A673 (cell line): ENCODE measurements around the gene ZBTB34. TPM values are rescaled to one million over a fixed set of nuclear protein-coding genes. Genes with fewer than 3 reads are reported as not detected.

Source experiments
- BruUV-seq: library from RNA; stranded (reverse); fragments of 400-500 nt; replicated peaks from 2 replicates; lab custom pipeline; 2021; lab: Mats Ljungman, UMichigan
- CTCF ChIA-PET: fragments of 300-600 bp; sonication (Branson Sonifier 250); formaldehyde crosslinking; loops from one replicate; lab custom pipeline; 2022; ENCODE audit warnings: antibody characterized with exemption; lab: Charles Lee
- POLR2A ChIA-PET: fragments of 300-600 bp; sonication (Branson Sonifier 250); formaldehyde crosslinking; loops from one replicate; lab custom pipeline; 2022; ENCODE audit warnings: antibody characterized with exemption; ENCODE audit not compliant: low non-redundant PET; lab: Charles Lee
- DNase-seq: peaks from one replicate; pipeline ENCODE4 v3.0.0-alpha.2; 2015; ENCODE audit warnings: low spot score
- H3K27ac ChIP-seq: fragments of 200-600 bp; sonication (generic); 2 replicates; pipeline ENCODE4 v1.5.1; 2016; ENCODE audit warnings: mixed run types, low read depth, mild to moderate bottlenecking, mixed read lengths, antibody characterized with exemption, low read length; ENCODE audit not compliant: poor library complexity, severe bottlenecking
- H3K27me3 ChIP-seq: fragments of 200-600 bp; sonication (generic); replicated peaks from 2 replicates; pipeline ENCODE4 v1.6.1; 2017; ENCODE audit warnings: mixed run types, low read depth, mild to moderate bottlenecking, mixed read lengths, antibody characterized with exemption, low read length; ENCODE audit not compliant: insufficient read depth, poor library complexity
- H3K36me3 ChIP-seq: fragments of 200-600 bp; sonication (generic); 2 replicates; pipeline ENCODE4 v1.6.1; 2016; ENCODE audit warnings: mixed run types, mild to moderate bottlenecking, mixed read lengths, antibody characterized with exemption, low read length; ENCODE audit not compliant: insufficient read depth, poor library complexity, severe bottlenecking
- H3K4me1 ChIP-seq: fragments of 200-600 bp; sonication (generic); 2 replicates; pipeline ENCODE4 v1.6.1; 2017; ENCODE audit warnings: mixed run types, mild to moderate bottlenecking, mixed read lengths, antibody characterized with exemption, low read length; ENCODE audit not compliant: insufficient read depth, poor library complexity, severe bottlenecking
- H3K4me3 ChIP-seq: fragments of 200-600 bp; sonication (generic); 2 replicates; pipeline ENCODE4 v1.5.1; 2016; ENCODE audit warnings: low read depth, mixed run types, mild to moderate bottlenecking, mixed read lengths, low read length; ENCODE audit not compliant: poor library complexity, severe bottlenecking
- H3K9me3 ChIP-seq: fragments of 200-600 bp; sonication (generic); 2 replicates; pipeline ENCODE4 v1.6.1; 2016; ENCODE audit warnings: mixed run types, low read depth, mild to moderate bottlenecking, mixed read lengths, antibody characterized with exemption, low read length; ENCODE audit not compliant: poor library complexity, severe bottlenecking
- EZH2 ChIP-seq: fragments of 200-600 bp; sonication (generic); IDR thresholded peaks from 2 replicates; pipeline ENCODE4 v1.6.1; 2017; ENCODE audit warnings: borderline replicate concordance, low read depth, mild to moderate bottlenecking, mixed read lengths, antibody characterized with exemption, low read length; ENCODE audit not compliant: poor library complexity, severe bottlenecking
- intact Hi-C: fragments of 100-400 bp; cut with micrococcal nuclease; formaldehyde crosslinking; loops from one replicate; pipeline ENCODE4 v1.10.0; 2022; ENCODE audit not compliant: unreplicated experiment
- total RNA-seq: library from RNA; stranded (reverse); gene quantifications from 2 replicates; pipeline ENCODE4 v1.2.3, GENCODE V29; 2021
- TF ChIP-seq, protein P1 (sequence below): fragments of 300-800, 200-600 bp; sonication (generic); conservative IDR thresholded peaks from 2 replicates; pipeline ENCODE4 v1.5.1; 2017; ENCODE audit warnings: low read depth, mild to moderate bottlenecking, antibody characterized with exemption, low read length, moderate library complexity, mixed read lengths

ZBTB34 gene
- total RNA-seq, 1 experiment from 2014 or later = 10.1 TPM

- intact Hi-C loops = no loop called here
- peak overlapping the region; percentile 4 for H3K27ac ChIP-seq
- POLR2A ChIA-PET = no interaction called here
- no peak overlapping the region for H3K4me3 ChIP-seq
- BruUV-seq = no TSS peak
- peaks cover 15% of the 10 kb centered on the region for H3K36me3 ChIP-seq
- DNase-seq = peak; percentile 52
- peaks cover 8% of the 10 kb centered on the region for H3K4me1 ChIP-seq
- no peaks in the 10 kb centered on the region for H3K9me3 ChIP-seq
- CTCF ChIA-PET = no interaction called here
- no peaks in the 10 kb centered on the region for H3K27me3 ChIP-seq
- TF ChIP-seq, protein P1, sequence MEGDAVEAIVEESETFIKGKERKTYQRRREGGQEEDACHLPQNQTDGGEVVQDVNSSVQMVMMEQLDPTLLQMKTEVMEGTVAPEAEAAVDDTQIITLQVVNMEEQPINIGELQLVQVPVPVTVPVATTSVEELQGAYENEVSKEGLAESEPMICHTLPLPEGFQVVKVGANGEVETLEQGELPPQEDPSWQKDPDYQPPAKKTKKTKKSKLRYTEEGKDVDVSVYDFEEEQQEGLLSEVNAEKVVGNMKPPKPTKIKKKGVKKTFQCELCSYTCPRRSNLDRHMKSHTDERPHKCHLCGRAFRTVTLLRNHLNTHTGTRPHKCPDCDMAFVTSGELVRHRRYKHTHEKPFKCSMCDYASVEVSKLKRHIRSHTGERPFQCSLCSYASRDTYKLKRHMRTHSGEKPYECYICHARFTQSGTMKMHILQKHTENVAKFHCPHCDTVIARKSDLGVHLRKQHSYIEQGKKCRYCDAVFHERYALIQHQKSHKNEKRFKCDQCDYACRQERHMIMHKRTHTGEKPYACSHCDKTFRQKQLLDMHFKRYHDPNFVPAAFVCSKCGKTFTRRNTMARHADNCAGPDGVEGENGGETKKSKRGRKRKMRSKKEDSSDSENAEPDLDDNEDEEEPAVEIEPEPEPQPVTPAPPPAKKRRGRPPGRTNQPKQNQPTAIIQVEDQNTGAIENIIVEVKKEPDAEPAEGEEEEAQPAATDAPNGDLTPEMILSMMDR = no peak
- no peak for TF ChIP-seq EZH2
Measured at GRCh38 chr9:126883636-126884035, 23.2 kb downstream of the ZBTB34 start.

DNA sequence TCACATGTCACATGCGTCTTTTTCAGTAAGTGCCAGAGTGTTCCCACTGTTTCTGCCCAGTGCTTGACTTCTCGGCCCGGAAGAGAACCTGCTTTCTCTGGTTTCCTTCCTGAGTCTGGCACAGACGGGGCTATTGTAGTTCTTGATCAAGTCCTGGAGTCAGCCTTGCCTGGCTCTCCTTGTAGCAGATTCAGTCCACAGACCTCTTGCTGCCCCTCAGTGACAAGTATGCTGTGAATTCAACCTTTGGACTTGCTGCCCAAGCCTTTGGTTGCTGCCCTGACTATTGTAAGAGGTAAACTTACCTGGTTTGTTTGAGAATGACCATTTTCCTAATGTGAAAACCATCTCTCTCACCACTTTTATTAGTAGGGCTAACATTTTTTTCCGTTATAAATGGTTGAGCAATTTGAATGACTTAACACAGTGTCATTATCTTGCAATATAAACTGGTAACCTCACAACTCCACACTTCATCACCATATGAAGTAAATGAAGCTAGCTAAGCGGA is 24.7 kb downstream of the ZBTB34 start:
- intact Hi-C loops = no loop called here
- Histone ChIP-seq H3K4me3 (no peak overlapping the region), H3K27me3 (no peaks in the 10 kb centered on the region), H3K9me3 (no peaks in the 10 kb centered on the region), H3K36me3 (peaks cover 11% of the 10 kb centered on the region), H3K27ac (no peak overlapping the region), H3K4me1 (peaks cover 8% of the 10 kb centered on the region)
- ChIA-PET CTCF (no interaction called here), POLR2A (no interaction called here)
- TF ChIP-seq, protein P1 = no peak
- TF ChIP-seq EZH2 = no peak
- BruUV-seq = no TSS peak
- DNase-seq = no peak

- Histone ChIP-seq H3K4me3 (no peak overlapping the region), H3K4me1 (peaks cover 8% of the 10 kb centered on the region), H3K36me3 (peaks cover 11% of the 10 kb centered on the region), H3K9me3 (no peaks in the 10 kb centered on the region), H3K27ac (no peak overlapping the region), H3K27me3 (no peaks in the 10 kb centered on the region)
- no peak for DNase-seq
- BruUV-seq = no TSS peak
- intact Hi-C loops = no loop called here
- ChIA-PET POLR2A (no interaction called here), CTCF (no interaction called here)
- TF ChIP-seq, protein P1 = no peak
- TF ChIP-seq EZH2 = no peak
Measured at GRCh38 chr9:126886034-126886822, 25.8 kb downstream of the ZBTB34 start.
